ENCODE measurements around the gene MACROD2. TPM values are rescaled to one million over a fixed set of nuclear protein-coding genes. Genes with fewer than 3 reads are reported as not detected.

MACROD2 gene
- total and polyA plus RNA-seq, 2 experiments from 2014 or later: 2.8 to 4.3 TPM

GRCh38 chr20:14972690-14973089 lies 977.4 kb downstream of the MACROD2 start:
- TF ChIP-seq JUNB (IDR thresholded peaks at IDR 0.05; ENCODE audit: unreplicated experiment) (no peak), EZH2 (IDR thresholded peaks at IDR 0.05; ENCODE audit: low read depth, unreplicated experiment) (no peak), REST (IDR thresholded peaks at IDR 0.05; ENCODE audit: unreplicated experiment) (no peak), ZNF114 (CRISPR knock-in tag; IDR thresholded peaks at IDR 0.05) (no peak), CTCF (conservative IDR thresholded peaks at IDR 0.05; ENCODE audit: low read depth in 2 of 2) (no peak), ZNF331 (CRISPR knock-in tag; IDR thresholded peaks at IDR 0.05; ENCODE audit: low read depth) (no peak), ETS1 (IDR thresholded peaks at IDR 0.05) (no peak)
- H3K4me1 ChIP-seq (ENCODE audit: insufficient read depth): no peaks in the 10 kb centered on the region
- no peak overlapping the region for H3K4me2 ChIP-seq
- no peaks in the 10 kb centered on the region for H4K20me1 ChIP-seq (replicated peaks; ENCODE audit: insufficient read depth)
- H3K36me3 Mint-ChIP-seq (ENCODE audit: low read depth): no peaks in the 10 kb centered on the region
- ATAC-seq (no peak), DNase-seq (ENCODE audit: low spot score) (no peak)
- H3K27ac Mint-ChIP-seq: no peak overlapping the region
- no peaks in the 10 kb centered on the region for H3K79me2 ChIP-seq (replicated peaks; ENCODE audit: insufficient read depth)
- no peaks in the 10 kb centered on the region for H3K27me3 ChIP-seq (ENCODE audit: insufficient read depth)
- H3K9me3 Mint-ChIP-seq: peaks cover 7% of the 10 kb centered on the region
- peaks cover 8% of the 10 kb centered on the region; the same call in 1 of the 2 replicates for H3K9me2 ChIP-seq (ENCODE audit: insufficient read depth)
- no peak overlapping the region for H2AFZ ChIP-seq
- H3K4me3 ChIP-seq: no peak overlapping the region
- H3K36me3 ChIP-seq (ENCODE audit: insufficient read depth): no peaks in the 10 kb centered on the region
- H3K4me1 Mint-ChIP-seq: peaks cover 5% of the 10 kb centered on the region; the same call in 1 of the 3 replicates
- H3K4me3 Mint-ChIP-seq: no peak overlapping the region
- no peaks in the 10 kb centered on the region for H3F3A ChIP-seq (replicated peaks; ENCODE audit: low read depth)
- H3K27me3 Mint-ChIP-seq (ENCODE audit: insufficient read depth, low read depth, poor library complexity): peaks cover 2% of the 10 kb centered on the region
- no peak overlapping the region for H3K27ac ChIP-seq (ENCODE audit: low read depth)

GRCh38 chr20:14979453-14979986 lies 984.2 kb downstream of the MACROD2 start:
- no peak overlapping the region for H3K4me2 ChIP-seq
- no peaks in the 10 kb centered on the region for H3K4me1 ChIP-seq (ENCODE audit: insufficient read depth)
- peaks cover 2% of the 10 kb centered on the region for H3K27me3 Mint-ChIP-seq (ENCODE audit: insufficient read depth, low read depth, poor library complexity)
- no peaks in the 10 kb centered on the region for H3F3A ChIP-seq (replicated peaks; ENCODE audit: low read depth)
- H3K27me3 ChIP-seq (ENCODE audit: insufficient read depth): no peaks in the 10 kb centered on the region
- H3K36me3 ChIP-seq (ENCODE audit: insufficient read depth): no peaks in the 10 kb centered on the region
- peaks cover 27% of the 10 kb centered on the region for H3K36me3 Mint-ChIP-seq (ENCODE audit: low read depth)
- 0 out of 2 replicates have a peak, but pooled peaks cover 2% of the 10 kb centered on the region for H3K9me2 ChIP-seq (ENCODE audit: insufficient read depth)
- DNase-seq (ENCODE audit: low spot score) (no peak), ATAC-seq (no peak)
- no peaks in the 10 kb centered on the region for H3K4me1 Mint-ChIP-seq
- no peak overlapping the region for H3K27ac Mint-ChIP-seq
- H3K9me3 Mint-ChIP-seq: peaks cover 43% of the 10 kb centered on the region
- H2AFZ ChIP-seq: no peak overlapping the region
- no peak overlapping the region for H3K4me3 ChIP-seq
- H4K20me1 ChIP-seq (replicated peaks; ENCODE audit: insufficient read depth): no peaks in the 10 kb centered on the region
- H3K4me3 Mint-ChIP-seq: no peak overlapping the region
- no peak overlapping the region for H3K27ac ChIP-seq (ENCODE audit: low read depth)
- H3K79me2 ChIP-seq (replicated peaks; ENCODE audit: insufficient read depth): no peaks in the 10 kb centered on the region
- no peak for TF ChIP-seq STAT1 (IDR thresholded peaks at IDR 0.05; ENCODE audit: unreplicated experiment)
- no peak for TF ChIP-seq REST (IDR thresholded peaks at IDR 0.05; ENCODE audit: unreplicated experiment)
- no peak for TF ChIP-seq CTCF (conservative IDR thresholded peaks at IDR 0.05; ENCODE audit: low read depth in 2 of 2)
- TF ChIP-seq NANOG (IDR thresholded peaks at IDR 0.05; ENCODE audit: borderline replicate concordance): no peak
- TF ChIP-seq ZNF114 (CRISPR knock-in tag; IDR thresholded peaks at IDR 0.05): no peak
- TF ChIP-seq ETS1 (IDR thresholded peaks at IDR 0.05): no peak
- TF ChIP-seq ZNF331 (CRISPR knock-in tag; IDR thresholded peaks at IDR 0.05; ENCODE audit: low read depth): no peak

All from GM23338 (cell line).